PC-9 (cell line): ENCODE results near the gene CPNE4.

Source experiments
- EZH2 ChIP-seq: fragments of 200-600 bp; sonication (generic); IDR thresholded peaks from 2 replicates; pipeline ENCODE4 v1.8.0; 2017; ENCODE audit warnings: antibody characterized with exemption, low read depth
- TF ChIP-seq, protein P1 (sequence below): fragments of 200-600 bp; sonication (generic); conservative IDR thresholded peaks from 2 replicates; pipeline ENCODE4 v1.6.1; 2017; ENCODE audit warnings: mixed run types, antibody characterized with exemption, mild to moderate bottlenecking, moderate library complexity

DNA sequence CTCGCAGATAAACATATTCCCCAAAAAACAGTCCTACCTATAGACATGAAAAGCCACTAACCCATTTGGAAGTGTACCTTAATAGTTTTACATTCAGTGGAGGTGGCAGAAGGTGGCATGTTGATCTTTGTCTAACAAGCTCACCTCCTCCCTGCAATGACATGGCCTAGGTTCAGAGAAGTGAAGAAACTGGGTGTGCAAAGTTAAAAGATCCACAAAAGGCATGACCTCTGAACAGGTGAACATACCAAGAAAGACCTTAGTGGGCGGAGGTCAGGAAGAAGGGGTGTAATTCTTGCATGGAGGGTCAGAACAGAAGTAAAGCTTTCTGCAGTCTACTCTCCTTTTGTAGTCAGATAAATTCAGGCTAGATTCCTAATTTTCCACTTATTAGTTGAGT lies 532.9 kb downstream of the CPNE4 start:
- no peak for TF ChIP-seq EZH2
- TF ChIP-seq, protein P1, sequence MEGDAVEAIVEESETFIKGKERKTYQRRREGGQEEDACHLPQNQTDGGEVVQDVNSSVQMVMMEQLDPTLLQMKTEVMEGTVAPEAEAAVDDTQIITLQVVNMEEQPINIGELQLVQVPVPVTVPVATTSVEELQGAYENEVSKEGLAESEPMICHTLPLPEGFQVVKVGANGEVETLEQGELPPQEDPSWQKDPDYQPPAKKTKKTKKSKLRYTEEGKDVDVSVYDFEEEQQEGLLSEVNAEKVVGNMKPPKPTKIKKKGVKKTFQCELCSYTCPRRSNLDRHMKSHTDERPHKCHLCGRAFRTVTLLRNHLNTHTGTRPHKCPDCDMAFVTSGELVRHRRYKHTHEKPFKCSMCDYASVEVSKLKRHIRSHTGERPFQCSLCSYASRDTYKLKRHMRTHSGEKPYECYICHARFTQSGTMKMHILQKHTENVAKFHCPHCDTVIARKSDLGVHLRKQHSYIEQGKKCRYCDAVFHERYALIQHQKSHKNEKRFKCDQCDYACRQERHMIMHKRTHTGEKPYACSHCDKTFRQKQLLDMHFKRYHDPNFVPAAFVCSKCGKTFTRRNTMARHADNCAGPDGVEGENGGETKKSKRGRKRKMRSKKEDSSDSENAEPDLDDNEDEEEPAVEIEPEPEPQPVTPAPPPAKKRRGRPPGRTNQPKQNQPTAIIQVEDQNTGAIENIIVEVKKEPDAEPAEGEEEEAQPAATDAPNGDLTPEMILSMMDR: no peak
